Uterus (tissue), 4 donors: Measurements from ENCODE around the gene UBXN6. TPM values are rescaled to one million over a fixed set of nuclear protein-coding genes. Genes with fewer than 3 reads are reported as not detected.
A peak's percentile ranks its signal among the peaks of the same experiment; 100 is the strongest.

Experiments used
- DNase-seq, 2 donors: peaks; one replicate each; pipeline ENCODE4 v3.0.0-alpha.2; 2019 to 2020
- H3K27ac ChIP-seq, 2 donors: fragments of 200-600 bp; sonication (generic); 1 replicate in 1 of 2; 2 replicates in 1 of 2; pipeline ENCODE4 v1.5.1; 2016 to 2018
- H3K27me3 ChIP-seq, 2 donors: fragments of 200-600 bp; sonication (generic); one replicate each; pipeline ENCODE4 v1.5.1; 2018 to 2019; ENCODE audit warnings: control low read depth in 1 of 2
- H3K36me3 ChIP-seq, 2 donors: fragments of 200-600 bp; sonication (generic); one replicate each; pipeline ENCODE4 v1.5.1; 2019; ENCODE audit warnings: control low read depth in 1 of 2
- H3K4me1 ChIP-seq, 2 donors: fragments of 200-600 bp; sonication (generic); one replicate each; pipeline ENCODE4 v1.5.1; 2018 to 2019; ENCODE audit warnings: control low read depth in 1 of 2
- H3K4me3 ChIP-seq, 2 donors: fragments of 200-600 bp; sonication (generic); 1 replicate in 1 of 2; 2 replicates in 1 of 2; pipeline ENCODE4 v1.5.1; 2018 to 2019; ENCODE audit warnings: mild to moderate bottlenecking in 1 of 2
- H3K9me3 ChIP-seq, 2 donors: fragments of 200-600 bp; sonication (generic); one replicate each; pipeline ENCODE4 v1.5.1; 2019; ENCODE audit warnings: control low read depth in 1 of 2
- POLR2A ChIP-seq, 2 donors: fragments of 450-650 bp; IDR thresholded peaks; one replicate each; pipeline ENCODE4 v1.6.1; 2016; ENCODE audit warnings: antibody characterized with exemption in 2 of 2, mild to moderate bottlenecking in 1 of 2, moderate library complexity in 1 of 2
- intact Hi-C: fragments of 100-400 bp; cut with DNase I; formaldehyde crosslinking; loops from one replicate; pipeline ENCODE4 v1.15.1; 2023; ENCODE audit warnings: low total_unique reads
- microRNA-seq: library from miRNA; unstranded; fragments of <30 nt; microRNA quantifications from one replicate; pipeline ENCODE4, GENCODE V29; 2016; ENCODE audit warnings: borderline microRNAs expressed, borderline replicate concordance
- small RNA-seq: library from RNA; depleted of rRNA; stranded (forward); fragments of <200 nt; gene quantifications from one replicate; pipeline ENCODE3, GENCODE V24; 2016
- total RNA-seq, 4 donors: library from RNA; depleted of rRNA in 3 of 4; stranded (reverse); fragments of >200 nt in 3 of 4; gene quantifications; one replicate each; pipeline versions ENCODE4 v1.1.0 to v1.2.4, GENCODE V29; 2014 to 2023
- TF ChIP-seq, protein P1 (sequence below), 4 experiments: fragments of 200-600 bp in 2 of 4; fragments of 450-650 bp in 2 of 4; sonication (generic) in 2 of 4; IDR thresholded peaks; one replicate each; pipeline ENCODE4 v1.5.1; 2016 to 2019; ENCODE audit warnings: antibody characterized with exemption in 4 of 4, mild to moderate bottlenecking in 2 of 4, moderate library complexity in 1 of 4
- donor health status: DM: yes; HTN: yes; CAD: no.

UBXN6 gene
- total RNA-seq, 4 donors from 2014 or later = 61.5 to 266 (median 90.0) TPM

DNA sequence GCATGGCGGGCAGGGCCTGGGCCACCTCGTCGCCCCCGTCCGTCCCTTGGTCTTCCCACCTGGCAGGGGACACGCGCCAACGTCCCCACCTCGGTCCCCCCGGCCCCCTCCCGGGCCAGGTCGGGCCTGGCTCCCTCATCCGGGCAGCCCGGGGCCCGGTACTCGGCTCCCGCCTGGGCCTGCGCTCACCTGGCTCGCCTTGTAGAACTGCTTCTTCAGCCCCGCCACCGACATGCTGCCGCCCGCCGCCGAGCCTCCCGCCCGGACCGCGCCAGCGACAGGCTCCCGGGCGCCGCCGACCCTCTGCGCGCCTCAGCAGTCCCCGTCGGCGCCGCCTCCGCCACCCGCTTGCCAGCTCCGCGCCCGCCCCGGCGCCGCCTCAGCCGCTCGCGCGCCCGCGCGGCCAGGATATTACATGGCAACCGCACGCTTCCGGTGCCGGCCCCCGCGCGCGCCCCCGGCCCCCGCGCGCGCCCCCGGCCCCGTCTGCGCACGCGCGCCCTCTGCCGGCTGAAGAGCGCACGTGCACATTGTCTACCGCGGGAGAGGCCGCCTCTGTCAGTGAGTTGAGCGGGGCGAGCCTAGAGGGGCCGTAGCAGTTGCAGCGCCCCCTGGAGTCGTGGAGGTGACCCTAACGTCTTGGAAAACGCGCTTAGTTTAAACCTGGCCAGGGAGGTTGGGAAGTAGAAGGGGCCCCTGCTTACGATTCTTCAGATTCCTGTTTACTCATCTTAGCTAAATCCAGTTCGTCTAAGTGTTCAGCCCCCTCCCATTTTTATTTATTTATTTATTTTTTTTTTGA, 57.3 kb downstream of the UBXN6 start, which contains the start of gene SH3GL1:
Gene SH3GL1 (minus strand): TSS at position 413 of the 802 bp plus-strand sequence. CDS start 179 bp downstream, at position 234.
- peak within 1 kb of the TSS; percentile 91 for H3K27ac ChIP-seq
- peak; percentile 91 to 95 for DNase-seq
- no peaks in the 10 kb centered on the region for H3K27me3 ChIP-seq
- TF ChIP-seq, protein P1, sequence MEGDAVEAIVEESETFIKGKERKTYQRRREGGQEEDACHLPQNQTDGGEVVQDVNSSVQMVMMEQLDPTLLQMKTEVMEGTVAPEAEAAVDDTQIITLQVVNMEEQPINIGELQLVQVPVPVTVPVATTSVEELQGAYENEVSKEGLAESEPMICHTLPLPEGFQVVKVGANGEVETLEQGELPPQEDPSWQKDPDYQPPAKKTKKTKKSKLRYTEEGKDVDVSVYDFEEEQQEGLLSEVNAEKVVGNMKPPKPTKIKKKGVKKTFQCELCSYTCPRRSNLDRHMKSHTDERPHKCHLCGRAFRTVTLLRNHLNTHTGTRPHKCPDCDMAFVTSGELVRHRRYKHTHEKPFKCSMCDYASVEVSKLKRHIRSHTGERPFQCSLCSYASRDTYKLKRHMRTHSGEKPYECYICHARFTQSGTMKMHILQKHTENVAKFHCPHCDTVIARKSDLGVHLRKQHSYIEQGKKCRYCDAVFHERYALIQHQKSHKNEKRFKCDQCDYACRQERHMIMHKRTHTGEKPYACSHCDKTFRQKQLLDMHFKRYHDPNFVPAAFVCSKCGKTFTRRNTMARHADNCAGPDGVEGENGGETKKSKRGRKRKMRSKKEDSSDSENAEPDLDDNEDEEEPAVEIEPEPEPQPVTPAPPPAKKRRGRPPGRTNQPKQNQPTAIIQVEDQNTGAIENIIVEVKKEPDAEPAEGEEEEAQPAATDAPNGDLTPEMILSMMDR (IDR thresholded peaks at IDR 0.05) = peak; percentile 95 to 100 (median 98)
- peak; percentile 84 for TF ChIP-seq POLR2A (IDR thresholded peaks at IDR 0.05)
- peak within 1 kb of the TSS; percentile 85 to 98 for H3K4me3 ChIP-seq
- no peaks in the 10 kb centered on the region for H3K36me3 ChIP-seq
- no peaks in the 10 kb centered on the region for H3K9me3 ChIP-seq
- H3K4me1 ChIP-seq = peaks cover 3 to 20% of the 10 kb centered on the region in 2 donors
- intact Hi-C loops = no loop called here

DNA sequence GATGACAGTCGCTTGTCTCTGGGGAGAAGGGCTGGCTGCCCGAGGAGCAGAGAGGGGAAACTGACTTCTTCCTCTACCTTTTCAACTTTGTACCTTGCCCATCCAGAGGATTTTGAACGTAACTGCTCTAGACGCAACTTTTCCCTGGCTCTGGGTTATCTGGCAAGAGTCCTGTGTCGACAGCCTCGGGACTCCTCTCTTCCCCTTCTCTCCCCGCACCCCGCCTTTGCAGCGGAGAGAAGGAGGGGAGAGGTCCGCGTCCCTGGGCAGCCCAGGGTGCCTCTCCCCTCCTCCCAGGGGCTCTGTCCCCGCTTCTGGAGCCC, 57.8 kb downstream of the UBXN6 start:
- no peak for DNase-seq
- intact Hi-C loops = no loop called here
- Histone ChIP-seq H3K4me1 (peaks cover 3 to 20% of the 10 kb centered on the region in 2 donors), H3K27ac (peak overlapping the region; percentile 87 to 91), H3K36me3 (no peaks in the 10 kb centered on the region), H3K4me3 (peak overlapping the region; percentile 85 to 98), H3K9me3 (no peaks in the 10 kb centered on the region), H3K27me3 (no peaks in the 10 kb centered on the region)
- TF ChIP-seq, protein P1 (IDR thresholded peaks at IDR 0.05) = no peak
- TF ChIP-seq POLR2A (IDR thresholded peaks at IDR 0.05) = no peak

DNA sequence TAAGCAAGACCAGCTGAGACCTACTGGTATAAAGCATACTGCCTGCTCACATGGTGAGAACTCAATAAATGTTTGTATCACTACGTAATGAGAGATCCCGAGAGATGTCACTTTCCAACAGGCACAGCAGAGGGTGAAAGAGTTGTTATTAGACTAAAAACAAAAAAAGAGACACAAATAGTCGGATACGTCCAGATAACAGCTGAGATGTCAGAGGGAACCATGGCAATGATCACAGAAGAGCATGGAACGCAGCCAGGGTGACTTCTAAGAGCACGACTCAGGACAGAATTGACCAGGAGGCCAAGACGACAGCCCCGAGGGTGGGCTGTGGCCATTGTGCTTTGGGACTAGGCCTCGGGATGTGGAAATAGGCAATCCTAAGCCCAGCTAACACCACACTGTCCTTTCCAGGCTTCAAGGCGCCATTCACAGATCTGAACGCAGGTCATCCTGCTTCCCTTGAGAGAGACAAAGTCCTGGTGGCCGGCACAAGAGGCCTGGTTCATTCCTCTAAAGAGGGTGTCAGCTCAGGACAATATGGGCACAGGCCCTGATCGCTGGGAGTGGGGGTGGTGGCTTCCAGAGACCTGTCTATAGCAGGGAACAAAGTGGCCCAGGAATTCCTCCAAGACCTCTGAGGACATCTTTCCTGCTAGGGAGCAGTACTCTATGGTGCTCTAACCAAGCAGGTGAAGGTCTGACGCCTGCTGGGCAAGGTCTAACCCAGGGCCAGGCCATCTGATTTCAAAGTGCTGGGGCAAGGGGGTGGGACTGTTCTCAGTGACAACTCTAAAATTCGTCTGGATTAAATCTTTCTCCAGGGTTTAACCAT, 60.4 kb downstream of the UBXN6 start:
- Histone ChIP-seq H3K4me3 (no peak overlapping the region), H3K36me3 (no peaks in the 10 kb centered on the region), H3K27me3 (no peaks in the 10 kb centered on the region), H3K27ac (peak overlapping the region in 1 of 2 donors; percentile 3), H3K4me1 (peaks cover 0 to 12% of the 10 kb centered on the region in 2 donors), H3K9me3 (no peaks in the 10 kb centered on the region)
- intact Hi-C loops = no loop called here
- no peak for TF ChIP-seq POLR2A (IDR thresholded peaks at IDR 0.05)
- TF ChIP-seq, protein P1 (IDR thresholded peaks at IDR 0.05) = no peak
- no peak for DNase-seq

Small RNAs within 50 kb of the gene (microRNA-seq; reads per million reads assigned to microRNA genes)
- not detected for gene MIR4746

Small RNAs within 50 kb of the gene (small RNA-seq; reads per million reads assigned to genes)
- not detected for gene MIR4746

Other genes starting within 250 kb of the UBXN6 start
- gene EBI3, start 228.3 kb downstream of the UBXN6 start, total RNA-seq = 1 to 10 TPM in 3 of 4 donors, not detected in 1; 1.2 to 1.8 (median 1.5) TPM
- 10 to 100 TPM; 13.3 to 29.1 (median 21.5) TPM for gene YJU2, start 210.7 kb downstream of the UBXN6 start, total RNA-seq
- gene SHD, start 178.5 kb downstream of the UBXN6 start, total RNA-seq = under 1 TPM in 1 of 4 donors, not detected in 3; 0.41 TPM
- under 1 TPM in 1 of 4 donors, not detected in 3; 0.97 TPM for gene TMIGD2, start 155.4 kb downstream of the UBXN6 start, total RNA-seq
- 1 to 10 TPM in 1 of 4 donors, not detected in 3; 3.1 TPM for gene FSD1, start 153.2 kb downstream of the UBXN6 start, total RNA-seq
- 1 to 10 TPM in 3 of 4 donors, under 1 TPM in 1; 0.29 to 9.4 (median 6.2) TPM for gene STAP2, start 119.0 kb downstream of the UBXN6 start, total RNA-seq
- 10 to 100 TPM in 1 of 4 donors, 1 to 10 TPM in 1, under 1 TPM in 1, not detected in 1; 0.51 to 13.8 (median 5.8) TPM for gene MPND, start 114.2 kb downstream of the UBXN6 start, total RNA-seq
- gene SH3GL1, start 57.2 kb downstream of the UBXN6 start, total RNA-seq = 10 to 100 TPM; 11.8 to 69.3 (median 29.5) TPM
- 10 to 100 TPM in 1 of 4 donors, 1 to 10 TPM in 2, under 1 TPM in 1; 0.59 to 12.9 (median 8.0) TPM for gene CHAF1A, start 55.2 kb downstream of the UBXN6 start, total RNA-seq
- 10 to 100 TPM in 3 of 4 donors, 1 to 10 TPM in 1; 8.5 to 65.8 (median 34.8) TPM for gene HDGFL2, start 14.5 kb upstream of the UBXN6 start, total RNA-seq
- 10 to 100 TPM in 3 of 4 donors, 1 to 10 TPM in 1; 7.9 to 78.3 (median 16.2) TPM for gene PLIN4, start 60.7 kb upstream of the UBXN6 start, total RNA-seq
- 10 to 100 TPM in 1 of 4 donors, 1 to 10 TPM in 3; 1.5 to 11.1 (median 3.0) TPM for gene PLIN5, start 77.4 kb upstream of the UBXN6 start, total RNA-seq
- 1 to 10 TPM in 2 of 4 donors, under 1 TPM in 1, not detected in 1; 0.59 to 1.1 (median 1.1) TPM for gene LRG1, start 82.2 kb upstream of the UBXN6 start, total RNA-seq
- gene SEMA6B, start 101.9 kb upstream of the UBXN6 start, total RNA-seq = 10 to 100 TPM in 1 of 4 donors, 1 to 10 TPM in 3; 1.8 to 48.1 (median 5.5) TPM
- gene TNFAIP8L1, start 181.7 kb upstream of the UBXN6 start, total RNA-seq = 10 to 100 TPM in 1 of 4 donors, 1 to 10 TPM in 2, under 1 TPM in 1; 0.77 to 20.6 (median 9.1) TPM
- gene MYDGF, start 212.5 kb upstream of the UBXN6 start, total RNA-seq = 10 to 100 TPM; 21.8 to 63.5 (median 44.4) TPM